ENCODE results near the gene TMEM121. TPM values are rescaled to one million over a fixed set of nuclear protein-coding genes. Genes with fewer than 3 reads are reported as not detected.
"Not testable (repeated sequence)": the region's sequence is repeated elsewhere in the genome, so short reads cannot be mapped to it uniquely, and the experiment has no call there.

The TMEM121 gene
- total and polyA plus RNA-seq, 7 experiments from 2014 or later: 0.83 to 5.7 (median 3.7) TPM

DNA sequence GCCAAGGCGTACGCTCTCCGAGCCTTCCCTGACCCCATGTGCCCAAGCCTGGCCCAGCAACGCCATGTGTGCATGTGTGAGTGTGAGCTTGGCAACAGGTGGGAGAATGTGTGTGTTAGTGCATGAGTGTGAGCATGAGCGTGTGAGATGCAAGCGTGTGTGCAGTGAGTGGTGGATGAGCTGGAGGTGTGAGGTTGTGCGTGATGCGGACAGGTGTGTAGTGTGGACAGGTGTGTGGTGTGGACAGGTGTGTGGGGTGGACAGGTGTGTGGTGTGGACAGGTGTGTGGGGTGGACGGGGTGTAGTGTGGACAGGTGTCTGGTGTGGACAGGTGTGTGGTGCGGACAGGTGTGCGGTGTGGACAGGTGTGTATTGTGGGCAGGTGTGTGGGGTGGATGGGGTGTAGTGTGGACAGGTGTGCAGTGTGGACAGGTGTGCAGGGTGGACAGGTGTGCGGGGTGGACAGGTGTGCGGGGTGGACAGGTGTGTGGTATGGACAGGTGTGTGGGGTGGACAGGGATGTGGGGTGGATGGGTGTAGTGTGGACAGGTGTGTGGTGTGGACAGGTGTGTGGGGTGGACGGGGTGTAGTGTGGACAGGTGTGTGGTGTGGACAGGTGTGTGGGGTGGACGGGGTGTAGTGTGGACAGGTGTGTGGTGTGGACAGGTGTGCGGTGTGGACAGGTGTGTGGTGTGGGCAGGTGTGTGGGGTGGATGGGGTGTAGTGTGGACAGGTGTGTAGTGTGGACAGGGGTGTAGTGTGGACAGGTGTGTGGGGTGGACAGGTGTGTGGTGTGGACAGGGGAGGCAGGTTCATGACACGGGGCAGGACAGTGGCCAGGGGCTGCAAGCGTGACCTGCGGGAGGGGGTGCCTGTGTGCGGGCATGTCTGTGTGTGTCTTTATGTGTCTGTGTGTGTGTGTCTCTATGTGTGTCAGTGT, 41.1 kb downstream of the TMEM121 start:
- peak overlapping the region in 1 of 9 donors; percentile 19 for H3K27ac Mint-ChIP-seq
- intact Hi-C loops (cut with micrococcal nuclease); DNase-seq; H3K27ac ChIP-seq (ENCODE audit: low read depth, low read length); H3K36me3 ChIP-seq (ENCODE audit: control insufficient read depth in 2 of 3, insufficient read depth in 3 of 3, low read length in 3 of 3); ATAC-seq; H3K4me1 Mint-ChIP-seq; H3K4me1 ChIP-seq (ENCODE audit: control insufficient read depth in 2 of 2, insufficient read depth in 2 of 2, low read length in 2 of 2); H3K9me3 ChIP-seq (ENCODE audit: control insufficient read depth in 2 of 3, low read length in 3 of 3); H3K27me3 Mint-ChIP-seq; H3K4me3 Mint-ChIP-seq; CTCF ChIA-PET; H3K4me3 ChIP-seq (ENCODE audit: low read length); H3K27me3 ChIP-seq (ENCODE audit: control insufficient read depth in 2 of 2, insufficient read depth in 2 of 2, low read length in 2 of 2); POLR2A ChIA-PET; H3K36me3 Mint-ChIP-seq: not testable (repeated sequence)
- H3K9me3 Mint-ChIP-seq: peaks cover 0 to 38% (median 0%) of the 10 kb centered on the region in 11 donors

DNA sequence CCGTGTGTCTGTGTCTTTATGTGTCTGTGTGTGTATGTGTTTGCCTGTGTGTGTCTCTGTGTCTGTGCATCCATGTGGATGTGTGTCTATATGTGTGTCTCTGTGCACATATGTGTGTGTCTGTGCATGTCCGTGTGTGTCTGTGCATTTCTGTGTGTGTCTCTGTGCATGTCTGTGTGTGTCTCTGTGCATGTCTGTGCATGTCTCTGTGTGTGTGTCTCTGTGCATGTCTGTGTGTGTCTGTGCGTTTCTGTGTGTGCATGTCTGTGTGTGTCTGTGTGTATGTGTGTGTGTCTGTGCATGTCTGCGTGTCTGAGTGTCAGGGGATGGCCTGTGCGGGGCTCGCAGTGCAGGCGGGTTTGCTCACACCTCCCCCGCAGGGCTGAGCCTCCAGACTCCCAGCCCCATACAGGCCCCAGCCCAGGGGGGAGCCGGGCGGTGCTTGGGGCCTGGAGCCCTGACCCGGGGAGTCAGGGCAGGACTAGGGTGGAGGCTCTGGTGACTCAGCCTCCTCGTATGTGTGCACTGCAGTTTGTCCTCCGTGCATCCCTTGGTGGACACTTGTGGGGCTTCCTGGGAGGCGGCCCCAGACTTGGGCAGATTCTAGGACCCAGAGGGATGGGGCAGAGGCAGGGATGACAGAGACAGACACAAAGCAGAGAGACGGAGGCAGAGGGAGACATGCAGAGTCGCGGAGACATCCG, 41.9 kb downstream of the TMEM121 start:
- H3K27me3 ChIP-seq (ENCODE audit: control insufficient read depth in 2 of 2, insufficient read depth in 2 of 2, low read length in 2 of 2); H3K4me1 ChIP-seq (ENCODE audit: control insufficient read depth in 2 of 2, insufficient read depth in 2 of 2, low read length in 2 of 2); POLR2A ChIA-PET; CTCF ChIA-PET; H3K27me3 Mint-ChIP-seq; intact Hi-C loops (cut with micrococcal nuclease); H3K36me3 Mint-ChIP-seq; H3K27ac ChIP-seq (ENCODE audit: low read depth, low read length); H3K4me3 ChIP-seq (ENCODE audit: low read length); H3K4me1 Mint-ChIP-seq; H3K9me3 ChIP-seq (ENCODE audit: control insufficient read depth in 2 of 3, low read length in 3 of 3); DNase-seq; H3K36me3 ChIP-seq (ENCODE audit: control insufficient read depth in 2 of 3, insufficient read depth in 3 of 3, low read length in 3 of 3); H3K4me3 Mint-ChIP-seq: not testable (repeated sequence)
- Mint-ChIP-seq H3K9me3 (peaks cover 0 to 32% (median 0%) of the 10 kb centered on the region in 11 donors), H3K27ac (peak overlapping the region in 1 of 9 donors; percentile 19)
- ATAC-seq: peak; percentile 10

DNA sequence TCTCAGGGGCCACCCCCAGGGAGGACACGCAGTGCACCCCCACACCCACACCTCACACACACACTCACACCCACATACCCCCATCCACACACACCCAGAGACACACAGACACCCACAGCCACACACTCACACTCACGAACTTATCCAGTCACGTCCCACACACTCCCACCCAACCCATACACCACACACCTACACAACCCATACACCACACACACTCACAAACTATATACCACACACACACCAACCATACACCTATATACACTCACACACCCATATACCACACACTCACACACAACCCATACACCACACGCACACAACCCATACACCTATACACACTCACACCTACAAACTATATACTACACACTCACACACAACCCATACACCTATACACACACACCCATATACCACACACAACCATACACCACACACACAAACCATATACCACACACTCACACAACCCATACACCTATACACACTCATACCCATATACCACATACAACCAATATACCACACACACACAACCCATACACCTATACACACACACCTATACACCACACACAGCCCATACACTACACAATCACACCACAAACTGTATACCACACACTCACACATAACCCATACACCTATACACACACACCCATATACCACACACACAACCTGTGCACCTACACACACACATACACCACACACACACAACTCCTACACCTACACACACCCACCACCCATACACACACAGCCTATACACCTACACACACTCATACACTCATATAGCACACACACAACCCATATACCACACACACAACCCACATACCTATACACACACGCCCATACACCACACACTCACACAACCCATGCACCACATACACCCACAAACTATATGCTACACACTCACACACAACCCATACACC, 42.7 kb downstream of the TMEM121 start:
- no peak for ATAC-seq
- no peaks in the 10 kb centered on the region for H3K36me3 ChIP-seq (ENCODE audit: control insufficient read depth in 2 of 3, insufficient read depth in 3 of 3, low read length in 3 of 3)
- ChIA-PET POLR2A (no interaction called here), CTCF (no interaction called here)
- no peaks in the 10 kb centered on the region for H3K27me3 Mint-ChIP-seq
- intact Hi-C loops (cut with micrococcal nuclease): no loop called here
- no peak overlapping the region for H3K4me3 ChIP-seq (ENCODE audit: low read length)
- no peaks in the 10 kb centered on the region for H3K4me1 ChIP-seq (ENCODE audit: control insufficient read depth in 2 of 2, insufficient read depth in 2 of 2, low read length in 2 of 2)
- DNase-seq: no peak
- peaks cover 0 to 31% (median 0%) of the 10 kb centered on the region in 11 donors for H3K9me3 Mint-ChIP-seq
- H3K27me3 ChIP-seq (ENCODE audit: control insufficient read depth in 2 of 2, insufficient read depth in 2 of 2, low read length in 2 of 2): no peaks in the 10 kb centered on the region
- H3K4me1 Mint-ChIP-seq: peaks cover 0 to 2% (median 0%) of the 10 kb centered on the region in 7 donors
- H3K4me3 Mint-ChIP-seq: no peak overlapping the region
- no peaks in the 10 kb centered on the region for H3K9me3 ChIP-seq (ENCODE audit: control insufficient read depth in 2 of 3, low read length in 3 of 3)
- no peak overlapping the region for H3K27ac ChIP-seq (ENCODE audit: low read depth, low read length)
- peak overlapping the region in 1 of 9 donors; percentile 11 for H3K27ac Mint-ChIP-seq
- H3K36me3 Mint-ChIP-seq: no peaks in the 10 kb centered on the region

GRCh38 chr14:105570482-105570881, 44.1 kb downstream of the TMEM121 start:
- Histone ChIP-seq H3K9me3 (ENCODE audit: control insufficient read depth in 2 of 3, low read length in 3 of 3) (no peaks in the 10 kb centered on the region), H3K27ac (ENCODE audit: low read depth, low read length) (no peak overlapping the region), H3K27me3 (ENCODE audit: control insufficient read depth in 2 of 2, insufficient read depth in 2 of 2, low read length in 2 of 2) (no peaks in the 10 kb centered on the region), H3K4me1 (ENCODE audit: control insufficient read depth in 2 of 2, insufficient read depth in 2 of 2, low read length in 2 of 2) (no peaks in the 10 kb centered on the region), H3K36me3 (ENCODE audit: control insufficient read depth in 2 of 3, insufficient read depth in 3 of 3, low read length in 3 of 3) (no peaks in the 10 kb centered on the region), H3K4me3 (ENCODE audit: low read length) (no peak overlapping the region)
- intact Hi-C loops (cut with micrococcal nuclease): no loop called here
- no peak for ATAC-seq
- ChIA-PET CTCF (no interaction called here), POLR2A (no interaction called here)
- no peak for DNase-seq
- Mint-ChIP-seq H3K4me1 (peaks cover 0 to 2% (median 0%) of the 10 kb centered on the region in 7 donors), H3K36me3 (no peaks in the 10 kb centered on the region), H3K4me3 (no peak overlapping the region), H3K27me3 (no peaks in the 10 kb centered on the region), H3K9me3 (peaks cover 0 to 28% (median 0%) of the 10 kb centered on the region in 11 donors), H3K27ac (no peak overlapping the region)

GRCh38 chr14:105571181-105571951, 45.0 kb downstream of the TMEM121 start:
- H3K27me3 Mint-ChIP-seq; H3K27ac ChIP-seq (ENCODE audit: low read depth, low read length); DNase-seq; H3K4me3 ChIP-seq (ENCODE audit: low read length); intact Hi-C loops (cut with micrococcal nuclease); H3K36me3 Mint-ChIP-seq; CTCF ChIA-PET; H3K4me3 Mint-ChIP-seq; ATAC-seq; H3K36me3 ChIP-seq (ENCODE audit: control insufficient read depth in 2 of 3, insufficient read depth in 3 of 3, low read length in 3 of 3); H3K27ac Mint-ChIP-seq; H3K4me1 Mint-ChIP-seq; POLR2A ChIA-PET; H3K27me3 ChIP-seq (ENCODE audit: control insufficient read depth in 2 of 2, insufficient read depth in 2 of 2, low read length in 2 of 2); H3K4me1 ChIP-seq (ENCODE audit: control insufficient read depth in 2 of 2, insufficient read depth in 2 of 2, low read length in 2 of 2); H3K9me3 ChIP-seq (ENCODE audit: control insufficient read depth in 2 of 3, low read length in 3 of 3): not testable (repeated sequence)
- H3K9me3 Mint-ChIP-seq: peaks cover 0 to 28% (median 0%) of the 10 kb centered on the region in 11 donors

- H3K27me3 ChIP-seq (ENCODE audit: control insufficient read depth in 2 of 2, insufficient read depth in 2 of 2, low read length in 2 of 2); H3K4me3 ChIP-seq (ENCODE audit: low read length); POLR2A ChIA-PET; H3K27ac ChIP-seq (ENCODE audit: low read depth, low read length); DNase-seq; H3K36me3 ChIP-seq (ENCODE audit: control insufficient read depth in 2 of 3, insufficient read depth in 3 of 3, low read length in 3 of 3); H3K9me3 ChIP-seq (ENCODE audit: control insufficient read depth in 2 of 3, low read length in 3 of 3); H3K4me1 ChIP-seq (ENCODE audit: control insufficient read depth in 2 of 2, insufficient read depth in 2 of 2, low read length in 2 of 2); intact Hi-C loops (cut with micrococcal nuclease); H3K27ac Mint-ChIP-seq; H3K36me3 Mint-ChIP-seq; CTCF ChIA-PET; H3K4me3 Mint-ChIP-seq; H3K27me3 Mint-ChIP-seq: not testable (repeated sequence)
- H3K4me1 Mint-ChIP-seq: peaks cover 0 to 10% (median 0%) of the 10 kb centered on the region in 7 donors
- peak; percentile 12 for ATAC-seq
- peaks cover 0 to 27% (median 0%) of the 10 kb centered on the region in 11 donors for H3K9me3 Mint-ChIP-seq
Observed at GRCh38 chr14:105572063-105572462, 45.7 kb downstream of the TMEM121 start.

All from naive thymus-derived CD4-positive, alpha-beta T cell (primary cell).